Neural progenitor cell (in vitro differentiated cells): ENCODE results near the gene FAM199X. TPM values are rescaled to one million over a fixed set of nuclear protein-coding genes. Genes with fewer than 3 reads are reported as not detected.

ENCODE experiments used
- DNase-seq: peaks from one replicate; pipeline ENCODE4 v3.0.0-alpha.2; 2016; ENCODE audit warnings: low spot score
- H2AFZ ChIP-seq: fragments of 200-600 bp; sonication (generic); replicated peaks from 2 replicates; pipeline ENCODE4 v1.6.1; 2016; ENCODE audit warnings: antibody characterized with exemption
- H3F3A ChIP-seq: fragments of 200-600 bp; sonication (generic); 2 replicates; pipeline ENCODE4 v1.6.1; 2016; ENCODE audit warnings: antibody characterized with exemption, low read depth
- H3K27ac ChIP-seq: fragments of 200-600 bp; sonication (generic); 2 replicates; pipeline ENCODE4 v1.5.1; 2016; ENCODE audit warnings: mild to moderate bottlenecking
- H3K27me3 ChIP-seq: fragments of 200-600 bp; sonication (generic); 2 replicates; pipeline ENCODE4 v1.6.1; 2016; ENCODE audit warnings: mild to moderate bottlenecking, moderate library complexity
- H3K36me3 ChIP-seq: fragments of 200-600 bp; sonication (generic); 2 replicates; pipeline ENCODE4 v1.5.1; 2016
- H3K4me1 ChIP-seq: fragments of 200-600 bp; sonication (generic); 2 replicates; pipeline ENCODE4 v1.6.1; 2016; ENCODE audit warnings: mixed run types
- H3K4me2 ChIP-seq: fragments of 200-600 bp; sonication (generic); 2 replicates; pipeline ENCODE4 v1.6.1; 2016
- H3K4me3 ChIP-seq: fragments of 200-600 bp; sonication (generic); 2 replicates; pipeline ENCODE4 v1.5.1; 2016
- H3K79me2 ChIP-seq: fragments of 200-600 bp; sonication (generic); 2 replicates; pipeline ENCODE4 v1.6.1; 2016; ENCODE audit warnings: low read depth
- H3K9ac ChIP-seq: fragments of 200-600 bp; sonication (generic); 2 replicates; pipeline ENCODE4 v1.6.1; 2016
- H3K9me3 ChIP-seq: fragments of 200-600 bp; sonication (generic); 2 replicates; pipeline ENCODE4 v1.5.1; 2016; ENCODE audit warnings: low read depth
- H4K20me1 ChIP-seq: fragments of 200-600 bp; sonication (generic); 2 replicates; pipeline ENCODE4 v1.6.1; 2016; ENCODE audit warnings: low read depth
- H3K27ac Mint-ChIP-seq: 3 replicates; pipeline ENCODE4 v1.8.0; 2021; ENCODE audit warnings: mixed read lengths
- H3K27me3 Mint-ChIP-seq: 2 replicates; pipeline ENCODE4 v1.8.0; 2022; ENCODE audit warnings: low read depth, mild to moderate bottlenecking, inconsistent platforms, moderate library complexity, mixed read lengths; ENCODE audit not compliant: insufficient read depth
- H3K36me3 Mint-ChIP-seq: 3 replicates; pipeline ENCODE4 v1.8.0; 2021; ENCODE audit warnings: mixed read lengths
- H3K4me1 Mint-ChIP-seq: 3 replicates; pipeline ENCODE4 v1.8.0; 2021; ENCODE audit warnings: mixed read lengths
- H3K4me3 Mint-ChIP-seq: 3 replicates; pipeline ENCODE4 v1.8.0; 2021; ENCODE audit warnings: mild to moderate bottlenecking, moderate library complexity, mixed read lengths
- H3K9me3 Mint-ChIP-seq: 3 replicates; pipeline ENCODE4 v1.8.0; 2020; ENCODE audit warnings: mixed read lengths
- EZH2 ChIP-seq: fragments of 200-600 bp; sonication (generic); IDR thresholded peaks from 2 replicates; pipeline ENCODE4 v1.6.1; 2017; ENCODE audit warnings: antibody characterized with exemption, mild to moderate bottlenecking, moderate library complexity
- EZH2phosphoT487 ChIP-seq: fragments of 200-600 bp; sonication (generic); IDR thresholded peaks from 2 replicates; pipeline ENCODE4 v1.6.1; 2017; ENCODE audit warnings: antibody characterized with exemption
- total RNA-seq: library from RNA; depleted of rRNA; stranded (reverse); fragments of >200 nt; gene quantifications from 2 replicates; pipeline ENCODE4 v1.2.3, GENCODE V29; 2015; ENCODE audit warnings: low replicate concordance
- TF ChIP-seq, protein P1 (sequence below): fragments of 200-600 bp; sonication (generic); IDR thresholded peaks from 2 replicates; pipeline ENCODE4 v1.5.1; 2017; ENCODE audit warnings: antibody characterized with exemption, mild to moderate bottlenecking

Gene FAM199X
- total RNA-seq, 1 donor from 2014 or later, result 28.8 TPM

DNA sequence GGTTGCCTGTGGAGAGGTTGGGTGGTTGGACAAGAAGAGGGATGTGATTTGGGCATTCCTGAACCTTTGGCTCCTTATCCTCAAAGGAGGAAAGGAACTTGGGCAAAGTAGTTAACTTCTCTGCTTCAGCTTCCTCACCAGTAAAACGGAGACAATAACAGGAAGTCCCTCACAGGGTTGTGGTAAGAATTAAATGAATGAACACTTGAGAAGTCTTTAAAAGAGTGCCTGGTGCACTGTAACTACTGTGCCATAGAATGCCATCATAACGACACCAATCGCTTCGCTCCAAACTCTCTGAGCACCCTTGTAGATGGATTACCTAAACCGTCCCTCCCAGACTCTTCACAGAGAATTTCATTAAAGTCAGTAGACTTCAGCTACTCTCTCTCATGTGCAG is 43.4 kb upstream of the FAM199X start:
- no peaks in the 10 kb centered on the region for H3K9me3 ChIP-seq
- no peak overlapping the region for H2AFZ ChIP-seq

DNA sequence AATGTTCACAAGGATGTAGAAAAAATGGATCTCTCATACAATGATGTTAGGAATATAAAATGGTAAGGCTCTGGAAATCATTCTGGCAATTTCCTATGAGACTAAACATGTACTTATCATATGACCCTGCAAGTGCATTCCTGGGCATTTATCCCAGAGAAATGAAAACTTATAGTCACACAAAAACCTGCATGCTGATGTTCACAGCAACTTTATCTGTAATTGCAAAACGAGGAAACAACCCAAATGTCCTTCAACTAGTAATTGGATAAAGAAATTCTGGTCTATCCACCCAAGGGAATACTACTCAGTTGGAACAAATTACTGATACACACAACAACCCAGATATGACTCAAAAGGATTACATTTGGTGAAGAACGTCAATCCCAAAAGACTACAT is 39.4 kb upstream of the FAM199X start:
- Histone ChIP-seq H3K79me2 (no peaks in the 10 kb centered on the region), H2AFZ (no peak overlapping the region), H3K4me1 (no peaks in the 10 kb centered on the region), H3K4me3 (no peak overlapping the region), H3K27me3 (no peaks in the 10 kb centered on the region), H3K27ac (no peak overlapping the region), H3F3A (no peaks in the 10 kb centered on the region), H3K4me2 (no peak overlapping the region), H3K9me3 (no peaks in the 10 kb centered on the region), H4K20me1 (no peaks in the 10 kb centered on the region), H3K36me3 (no peaks in the 10 kb centered on the region), H3K9ac (no peak overlapping the region)
- Mint-ChIP-seq H3K27me3 (peaks cover 2% of the 10 kb centered on the region), H3K9me3 (no peaks in the 10 kb centered on the region), H3K4me1 (no peaks in the 10 kb centered on the region), H3K27ac (no peak overlapping the region), H3K36me3 (peaks cover 3% of the 10 kb centered on the region), H3K4me3 (no peak overlapping the region)
- TF ChIP-seq EZH2phosphoT487 (no peak), EZH2 (no peak)
- TF ChIP-seq, protein P1, sequence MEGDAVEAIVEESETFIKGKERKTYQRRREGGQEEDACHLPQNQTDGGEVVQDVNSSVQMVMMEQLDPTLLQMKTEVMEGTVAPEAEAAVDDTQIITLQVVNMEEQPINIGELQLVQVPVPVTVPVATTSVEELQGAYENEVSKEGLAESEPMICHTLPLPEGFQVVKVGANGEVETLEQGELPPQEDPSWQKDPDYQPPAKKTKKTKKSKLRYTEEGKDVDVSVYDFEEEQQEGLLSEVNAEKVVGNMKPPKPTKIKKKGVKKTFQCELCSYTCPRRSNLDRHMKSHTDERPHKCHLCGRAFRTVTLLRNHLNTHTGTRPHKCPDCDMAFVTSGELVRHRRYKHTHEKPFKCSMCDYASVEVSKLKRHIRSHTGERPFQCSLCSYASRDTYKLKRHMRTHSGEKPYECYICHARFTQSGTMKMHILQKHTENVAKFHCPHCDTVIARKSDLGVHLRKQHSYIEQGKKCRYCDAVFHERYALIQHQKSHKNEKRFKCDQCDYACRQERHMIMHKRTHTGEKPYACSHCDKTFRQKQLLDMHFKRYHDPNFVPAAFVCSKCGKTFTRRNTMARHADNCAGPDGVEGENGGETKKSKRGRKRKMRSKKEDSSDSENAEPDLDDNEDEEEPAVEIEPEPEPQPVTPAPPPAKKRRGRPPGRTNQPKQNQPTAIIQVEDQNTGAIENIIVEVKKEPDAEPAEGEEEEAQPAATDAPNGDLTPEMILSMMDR, result no peak
- DNase-seq, result no peak

More for the DNA sequence above, 43.4 kb upstream of the FAM199X start:
- Histone ChIP-seq H3K79me2 (no peaks in the 10 kb centered on the region), H3K27ac (no peak overlapping the region), H3K4me1 (no peaks in the 10 kb centered on the region), H4K20me1 (no peaks in the 10 kb centered on the region), H3K9ac (no peak overlapping the region), H3K27me3 (no peaks in the 10 kb centered on the region), H3K36me3 (no peaks in the 10 kb centered on the region), H3K4me2 (no peak overlapping the region), H3F3A (no peaks in the 10 kb centered on the region), H3K4me3 (no peak overlapping the region)
- H3K4me1 Mint-ChIP-seq, result peaks cover 15% of the 10 kb centered on the region
- DNase-seq, result no peak
- no peaks in the 10 kb centered on the region for H3K9me3 Mint-ChIP-seq
- peaks cover 2% of the 10 kb centered on the region for H3K27me3 Mint-ChIP-seq
- peaks cover 3% of the 10 kb centered on the region for H3K36me3 Mint-ChIP-seq
- TF ChIP-seq, protein P1, result no peak
- TF ChIP-seq EZH2, result no peak
- TF ChIP-seq EZH2phosphoT487, result no peak
- H3K4me3 Mint-ChIP-seq, result no peak overlapping the region
- H3K27ac Mint-ChIP-seq, result no peak overlapping the region

DNA sequence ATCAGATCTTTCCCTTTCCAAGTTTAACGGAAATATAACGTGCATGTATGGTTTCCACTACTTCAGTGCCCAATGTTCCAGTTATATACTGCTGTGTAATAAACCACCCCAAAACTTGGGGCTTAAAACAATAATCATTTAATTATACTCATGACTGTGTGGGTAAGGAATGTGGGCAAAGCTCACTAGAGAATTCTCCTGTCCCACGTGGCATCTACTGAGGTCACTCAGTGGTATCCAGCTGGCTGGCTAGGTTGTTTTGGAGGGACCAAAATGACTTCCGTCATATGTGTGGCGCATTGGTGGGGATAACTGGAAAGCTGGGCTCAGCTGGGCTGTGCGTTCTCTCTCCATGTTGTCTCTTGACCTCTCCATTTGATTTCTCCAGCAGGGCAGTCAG is 35.4 kb upstream of the FAM199X start:
- H3K36me3 Mint-ChIP-seq, result no peaks in the 10 kb centered on the region
- H3K4me3 ChIP-seq, result no peak overlapping the region
- no peaks in the 10 kb centered on the region for H3K9me3 Mint-ChIP-seq
- no peak for TF ChIP-seq EZH2
- no peak for TF ChIP-seq EZH2phosphoT487
- TF ChIP-seq, protein P1, result no peak
- H3K9me3 ChIP-seq, result no peaks in the 10 kb centered on the region
- H3F3A ChIP-seq, result no peaks in the 10 kb centered on the region
- no peak for DNase-seq
- H3K4me3 Mint-ChIP-seq, result no peak overlapping the region
- H3K27me3 Mint-ChIP-seq, result peaks cover 2% of the 10 kb centered on the region
- no peaks in the 10 kb centered on the region for H3K79me2 ChIP-seq
- H4K20me1 ChIP-seq, result no peaks in the 10 kb centered on the region
- no peaks in the 10 kb centered on the region for H3K4me1 ChIP-seq
- H3K27me3 ChIP-seq, result no peaks in the 10 kb centered on the region
- H3K4me1 Mint-ChIP-seq, result no peaks in the 10 kb centered on the region
- H3K4me2 ChIP-seq, result no peak overlapping the region
- H3K9ac ChIP-seq, result no peak overlapping the region
- H3K36me3 ChIP-seq, result no peaks in the 10 kb centered on the region
- no peak overlapping the region for H3K27ac ChIP-seq
- H2AFZ ChIP-seq, result no peak overlapping the region
- no peak overlapping the region for H3K27ac Mint-ChIP-seq
